Body of pancreas (tissue), 4 donors: ENCODE data around the gene ANGPTL5.

Experiments
- CTCF ChIP-seq, 7 experiments: fragments of 450-650 bp in 4 of 7; fragments of 200-600 bp in 3 of 7; sonication (generic) in 3 of 7; IDR thresholded peaks; one replicate each; pipeline ENCODE4 v1.5.1; 2016 to 2019; ENCODE audit warnings: antibody characterized with exemption in 7 of 7
- POLR2A ChIP-seq, 3 donors: fragments of 450-650 bp; IDR thresholded peaks; one replicate each; pipeline ENCODE4 v1.6.1; 2016; ENCODE audit warnings: antibody characterized with exemption in 3 of 3, mild to moderate bottlenecking in 2 of 3

GRCh38 chr11:101860696-101861427 lies 55.5 kb downstream of the ANGPTL5 start:
- peak; percentile 49 to 76 (median 66) for TF ChIP-seq CTCF (IDR thresholded peaks at IDR 0.05)
- TF ChIP-seq POLR2A (IDR thresholded peaks at IDR 0.05): no peak
